HepG2 (cell line): ENCODE measurements around the gene CKLF. TPM values are rescaled to one million over a fixed set of nuclear protein-coding genes. Genes with fewer than 3 reads are reported as not detected.
A peak's percentile ranks its signal among the peaks of the same experiment; 100 is the strongest.

Experiments
- ATAC-seq: fragments of 200-7000 bp; cut with Tn5 transposase; 3 replicates; pipeline ENCODE4 v1.9.1; 2020; ENCODE audit warnings: mild to moderate bottlenecking, moderate library complexity
- BruUV-seq: library from RNA; stranded (reverse); fragments of 400-500 nt; replicated peaks from 2 replicates; lab custom pipeline; 2021; lab: Mats Ljungman, UMichigan
- CTCF ChIA-PET: fragments of 300-600 bp; formaldehyde crosslinking; extraction: SDS; loops from one replicate; lab custom pipeline; 2021; ENCODE audit warnings: low total read pairs, inconsistent platforms, low intra/inter-chr PET ratio; lab: Yijun Ruan, JAX
- POLR2A ChIA-PET: fragments of 350-600 bp; sonication (Branson Sonifier 250); formaldehyde crosslinking; loops from one replicate; lab custom pipeline; 2020; ENCODE audit warnings: antibody characterized with exemption, inconsistent platforms; lab: Yijun Ruan, JAX
- DNase-seq: peaks from one replicate; pipeline ENCODE4 v3.0.0-alpha.2; 2015; ENCODE audit warnings: low spot score
- FAIRE-seq: peaks from 3 replicates; lab custom pipeline; 2011; peaks lifted over from hg19 to GRCh38; lab: Jason Lieb, UNC
- H2AFZ ChIP-seq: one replicate; pipeline ENCODE4 v1.6.1; 2011; ENCODE audit warnings: low read length, inconsistent platforms
- H3K27ac ChIP-seq: fragments of 300-600 bp; 3 replicates; pipeline ENCODE4 v1.8.0; 2011; ENCODE audit warnings: mixed run types, mild to moderate bottlenecking, mixed read lengths, low read length, inconsistent platforms; ENCODE audit not compliant: insufficient read depth; ENCODE audit errors: extremely low read length
- H3K27me3 ChIP-seq, 2 experiments: fragments of 200-600 bp in 1 of 2; 2 replicates in 1 of 2; 3 replicates in 1 of 2; pipeline versions ENCODE4 v1.6.0 to v1.8.0; 2011; ENCODE audit warnings: low read length in 2 of 2, mild to moderate bottlenecking in 2 of 2, moderate library complexity in 2 of 2, inconsistent platforms in 1 of 2; ENCODE audit not compliant: insufficient read depth in 2 of 2, control insufficient read depth in 1 of 2
- H3K36me3 ChIP-seq, 2 experiments: fragments of 200-600 bp in 1 of 2; replicated peaks in 1 of 2; 2 replicates in 1 of 2; 3 replicates in 1 of 2; pipeline versions ENCODE4 v1.5.1 to v1.8.0; 2011; ENCODE audit warnings: low read length in 2 of 2, inconsistent platforms in 1 of 2; ENCODE audit not compliant: insufficient read depth in 2 of 2, control insufficient read depth in 1 of 2
- H3K4me1 ChIP-seq: 2 replicates; pipeline ENCODE4 v1.5.1; 2012; ENCODE audit warnings: low read length, inconsistent platforms; ENCODE audit not compliant: insufficient read depth
- H3K4me2 ChIP-seq: 2 replicates; pipeline ENCODE4 v1.6.0; 2011; ENCODE audit warnings: low read depth, low read length, inconsistent platforms
- H3K4me3 ChIP-seq, 3 experiments: fragments of 200-600 bp in 1 of 3; sonication (generic), shearing (Covaris generic) in 1 of 3; replicated peaks in 1 of 3; 2 replicates each; pipeline ENCODE4 v1.5.1; 2011 to 2016; ENCODE audit warnings: low read length in 3 of 3, inconsistent platforms in 2 of 3, low read depth in 2 of 3, mild to moderate bottlenecking in 2 of 3, control low read depth in 1 of 3, mixed read lengths in 1 of 3; ENCODE audit not compliant: insufficient read depth in 1 of 3
- H3K79me2 ChIP-seq: one replicate; pipeline ENCODE4 v1.6.1; 2011; ENCODE audit warnings: low read length, inconsistent platforms; ENCODE audit not compliant: insufficient read depth
- H3K9ac ChIP-seq: 2 replicates; pipeline ENCODE4 v1.6.0; 2011; ENCODE audit warnings: mild to moderate bottlenecking, low read depth, low read length, inconsistent platforms; ENCODE audit not compliant: insufficient read depth
- H3K9me3 ChIP-seq: 2 replicates; pipeline ENCODE4 v1.5.1; 2012; ENCODE audit warnings: mild to moderate bottlenecking, low read length
- H4K20me1 ChIP-seq: 2 replicates; pipeline ENCODE4 v1.6.0; 2011; ENCODE audit warnings: inconsistent platforms, mild to moderate bottlenecking, low read length, moderate library complexity; ENCODE audit not compliant: insufficient read depth
- ERF ChIP-seq: IDR thresholded peaks from 2 replicates; pipeline ENCODE4 v1.6.1; 2018; ENCODE audit warnings: missing biosample characterization, missing genetic modification reagents
- ESRRA ChIP-seq: sonication (generic); formaldehyde crosslinking; IDR thresholded peaks from 2 replicates; pipeline ENCODE4 v1.5.1; 2020; ENCODE audit warnings: mild to moderate bottlenecking, low read depth, missing genetic modification reagents
- MAFF ChIP-seq: IDR thresholded peaks from 2 replicates; pipeline ENCODE4 v1.6.1; 2011; ENCODE audit warnings: low read depth, low read length, improper control_type of control experiment
- MAFK ChIP-seq, 2 experiments: IDR thresholded peaks in 1 of 2; conservative IDR thresholded peaks in 1 of 2; 2 replicates each; pipeline ENCODE4 v1.6.1; 2011; ENCODE audit warnings: improper control_type of control experiment in 2 of 2, low read length in 2 of 2
- NFE2L1 ChIP-seq: sonication (generic); formaldehyde crosslinking; IDR thresholded peaks from 2 replicates; pipeline ENCODE4 v1.4.0; 2020; ENCODE audit warnings: missing genetic modification reagents, mild to moderate bottlenecking, borderline replicate concordance
- POGZ ChIP-seq: sonication (generic); formaldehyde crosslinking; IDR thresholded peaks from 2 replicates; pipeline ENCODE4 v1.4.0; 2020; ENCODE audit warnings: mild to moderate bottlenecking, missing genetic modification reagents
- ZNF256 ChIP-seq: sonication (generic); formaldehyde crosslinking; conservative IDR thresholded peaks from 2 replicates; pipeline ENCODE4 v1.4.0; 2020; ENCODE audit warnings: missing genetic modification reagents
- ZNF605 ChIP-seq: sonication (generic); formaldehyde crosslinking; IDR thresholded peaks from 2 replicates; pipeline ENCODE4 v1.8.0; 2022; ENCODE audit warnings: mild to moderate bottlenecking, missing genetic modification reagents
- ZNF7 ChIP-seq: IDR thresholded peaks from 2 replicates; pipeline ENCODE4 v1.6.1; 2016; ENCODE audit warnings: missing biosample characterization, missing genetic modification reagents
- WGBS: methylation state at CpG from one replicate; pipeline ENCODE4 v1.1.6; 2017; ENCODE audit warnings: low lambda C conversion rate; 5-methylcytosine and 5-hydroxymethylcytosine counted together
- in situ Hi-C: cut with HindIII; loops from 2 replicates; pipeline ENCODE4 v1.10.0; 2017; ENCODE audit warnings: low pct_unique_long_range_greater_than_20kb; ENCODE audit not compliant: extremely low pct_ligation_motif_present
- intact Hi-C: fragments of 100-400 bp; cut with micrococcal nuclease; formaldehyde crosslinking; loops from one replicate; pipeline ENCODE4 v1.10.0; 2022; ENCODE audit not compliant: unreplicated experiment
- polyA plus RNA-seq, 8 experiments: library from polyadenylated mRNA; depleted of rRNA in 3 of 8; stranded (reverse) in 7 of 8; unstranded in 1 of 8; fragments of >200 nt; fragmentation: Illumina TruSeq in 4 of 8; extraction: Trizol in 4 of 8; gene quantifications; 2 replicates each; pipeline versions ENCODE4 v1.2.1 to v1.2.3, GENCODE V29; 2011 to 2016; ENCODE audit warnings: low read depth in 4 of 8, missing spikeins in 1 of 8, mixed read lengths in 1 of 8; ENCODE audit not compliant: insufficient read depth in 1 of 8
- total RNA-seq, 5 experiments: library from RNA; depleted of rRNA; stranded (reverse); fragments of >200 nt; fragmentation: Illumina TruSeq; extraction: Trizol; gene quantifications; 2 replicates each; pipeline ENCODE4 v1.2.3, GENCODE V29; 2016; ENCODE audit warnings: low read depth in 1 of 5
- TF ChIP-seq, protein P1 (sequence below): sonication (generic); formaldehyde crosslinking; IDR thresholded peaks from 2 replicates; pipeline ENCODE4 v1.8.0; 2022; ENCODE audit warnings: missing genetic modification reagents, low read depth, mild to moderate bottlenecking, borderline replicate concordance
- TF ChIP-seq, protein P2 (sequence below): IDR thresholded peaks from 2 replicates; pipeline ENCODE4 v1.6.1; 2016; ENCODE audit warnings: mild to moderate bottlenecking, missing biosample characterization, missing genetic modification reagents
- TF ChIP-seq, protein P3 (sequence below): sonication (generic); formaldehyde crosslinking; IDR thresholded peaks from 2 replicates; pipeline ENCODE4 v1.5.0; 2020; ENCODE audit warnings: missing genetic modification reagents
- TF ChIP-seq, protein P4 (sequence below): sonication (generic); formaldehyde crosslinking; conservative IDR thresholded peaks from 2 replicates; pipeline ENCODE4 v1.4.0; 2020; ENCODE audit warnings: missing genetic modification reagents

CKLF gene
- total and polyA plus RNA-seq, 2 of the 13 experiments (the other 11 are each of a cell fraction or from before 2014, with no cell fraction given), result 120 to 167 TPM

DNA sequence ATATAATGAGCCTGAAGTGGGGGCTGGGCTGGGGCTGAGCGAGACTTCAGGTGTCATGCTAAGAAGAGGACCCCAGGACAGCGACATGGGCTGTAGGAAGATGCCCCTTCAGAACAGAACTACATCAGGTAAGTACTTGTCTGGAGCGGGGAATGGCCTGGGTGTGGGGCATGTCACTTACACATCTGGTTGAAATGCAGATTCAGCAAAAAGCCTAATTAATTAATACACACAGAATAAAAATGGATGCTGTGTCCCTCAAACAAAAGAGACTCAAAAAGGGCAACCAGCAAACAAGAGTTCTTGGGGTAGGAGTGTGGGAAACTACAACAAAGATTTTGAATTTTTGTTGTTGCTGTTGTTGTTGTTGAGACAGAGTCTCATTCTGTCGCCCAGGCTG lies 38.6 kb downstream of the CKLF start:
- DNase-seq, result no peak
- Histone ChIP-seq H3K4me2 (no peak overlapping the region), H4K20me1 (no peaks in the 10 kb centered on the region)
- ATAC-seq, result no peak
- TF ChIP-seq, protein P1, sequence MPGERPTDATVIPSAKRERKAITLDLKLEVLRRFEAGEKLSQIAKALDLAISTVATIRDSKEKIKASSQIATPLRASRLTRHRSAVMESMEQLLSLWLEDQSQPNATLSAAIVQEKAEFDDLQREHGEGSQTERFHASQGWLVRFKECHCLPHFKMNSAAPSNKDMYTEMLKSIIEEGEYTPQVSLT (CRISPR knock-in tag), result no peak
- TF ChIP-seq, protein P2, sequence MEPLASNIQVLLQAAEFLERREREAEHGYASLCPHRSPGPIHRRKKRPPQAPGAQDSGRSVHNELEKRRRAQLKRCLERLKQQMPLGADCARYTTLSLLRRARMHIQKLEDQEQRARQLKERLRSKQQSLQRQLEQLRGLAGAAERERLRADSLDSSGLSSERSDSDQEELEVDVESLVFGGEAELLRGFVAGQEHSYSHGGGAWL (CRISPR knock-in tag), result no peak
- TF ChIP-seq ESRRA (no peak), ZNF605 (no peak), ZNF7 (CRISPR knock-in tag) (no peak), MAFK (conservative IDR thresholded peaks at IDR 0.05 in 1 of 2, IDR thresholded peaks at IDR 0.05 in 1 of 2; ENCODE audit: low read length in 2 of 2) (peak; percentile 82 to 89), MAFF (peak; percentile 77), NFE2L1 (CRISPR knock-in tag) (no peak), ZNF256 (CRISPR knock-in tag) (no peak), POGZ (CRISPR knock-in tag) (no peak), ERF (CRISPR knock-in tag) (no peak)
- TF ChIP-seq, protein P3, sequence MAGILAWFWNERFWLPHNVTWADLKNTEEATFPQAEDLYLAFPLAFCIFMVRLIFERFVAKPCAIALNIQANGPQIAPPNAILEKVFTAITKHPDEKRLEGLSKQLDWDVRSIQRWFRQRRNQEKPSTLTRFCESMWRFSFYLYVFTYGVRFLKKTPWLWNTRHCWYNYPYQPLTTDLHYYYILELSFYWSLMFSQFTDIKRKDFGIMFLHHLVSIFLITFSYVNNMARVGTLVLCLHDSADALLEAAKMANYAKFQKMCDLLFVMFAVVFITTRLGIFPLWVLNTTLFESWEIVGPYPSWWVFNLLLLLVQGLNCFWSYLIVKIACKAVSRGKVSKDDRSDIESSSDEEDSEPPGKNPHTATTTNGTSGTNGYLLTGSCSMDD, result no peak
- TF ChIP-seq, protein P4, sequence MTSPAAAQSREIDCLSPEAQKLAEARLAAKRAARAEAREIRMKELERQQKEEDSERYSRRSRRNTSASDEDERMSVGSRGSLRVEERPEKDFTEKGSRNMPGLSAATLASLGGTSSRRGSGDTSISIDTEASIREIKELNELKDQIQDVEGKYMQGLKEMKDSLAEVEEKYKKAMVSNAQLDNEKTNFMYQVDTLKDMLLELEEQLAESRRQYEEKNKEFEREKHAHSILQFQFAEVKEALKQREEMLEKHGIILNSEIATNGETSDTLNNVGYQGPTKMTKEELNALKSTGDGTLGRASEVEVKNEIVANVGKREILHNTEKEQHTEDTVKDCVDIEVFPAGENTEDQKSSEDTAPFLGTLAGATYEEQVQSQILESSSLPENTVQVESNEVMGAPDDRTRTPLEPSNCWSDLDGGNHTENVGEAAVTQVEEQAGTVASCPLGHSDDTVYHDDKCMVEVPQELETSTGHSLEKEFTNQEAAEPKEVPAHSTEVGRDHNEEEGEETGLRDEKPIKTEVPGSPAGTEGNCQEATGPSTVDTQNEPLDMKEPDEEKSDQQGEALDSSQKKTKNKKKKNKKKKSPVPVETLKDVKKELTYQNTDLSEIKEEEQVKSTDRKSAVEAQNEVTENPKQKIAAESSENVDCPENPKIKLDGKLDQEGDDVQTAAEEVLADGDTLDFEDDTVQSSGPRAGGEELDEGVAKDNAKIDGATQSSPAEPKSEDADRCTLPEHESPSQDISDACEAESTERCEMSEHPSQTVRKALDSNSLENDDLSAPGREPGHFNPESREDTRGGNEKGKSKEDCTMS (CRISPR knock-in tag), result no peak
- TF ChIP-seq, all 625 proteins: peak for 2
- H3K4me3 ChIP-seq, result no peak overlapping the region
- POLR2A ChIA-PET, result no interaction called here
- H3K79me2 ChIP-seq, result no peaks in the 10 kb centered on the region
- CTCF ChIA-PET, result no interaction called here
- FAIRE-seq, result no peak
- in situ Hi-C loops (no loop called here), intact Hi-C loops (no loop called here)
- H3K9me3 ChIP-seq, result no peaks in the 10 kb centered on the region
- peaks cover 5 to 25% of the 10 kb centered on the region in 2 experiments; a peak in 4 of 5 replicates for H3K27me3 ChIP-seq
- peaks cover 7% of the 10 kb centered on the region; the same call in 1 of the 2 replicates for H3K4me1 ChIP-seq
- H3K9ac ChIP-seq, result no peak overlapping the region
- H3K27ac ChIP-seq, result no peak overlapping the region
- BruUV-seq, result no TSS peak
- no peak overlapping the region for H2AFZ ChIP-seq
- H3K36me3 ChIP-seq, result no peaks in the 10 kb centered on the region
- WGBS, result 57% methylated on average over 4 of the region's 4 CpGs
